GM21825 (cell line): ENCODE results near the gene RICTOR.

Experiments
- ATAC-seq: cut with Tn5 transposase; IDR thresholded peaks from one replicate; pipeline ENCODE4 v1.9.1; 2021; ENCODE audit warnings: mild to moderate bottlenecking, moderate library complexity; ENCODE audit not compliant: unreplicated experiment

RICTOR gene

DNA sequence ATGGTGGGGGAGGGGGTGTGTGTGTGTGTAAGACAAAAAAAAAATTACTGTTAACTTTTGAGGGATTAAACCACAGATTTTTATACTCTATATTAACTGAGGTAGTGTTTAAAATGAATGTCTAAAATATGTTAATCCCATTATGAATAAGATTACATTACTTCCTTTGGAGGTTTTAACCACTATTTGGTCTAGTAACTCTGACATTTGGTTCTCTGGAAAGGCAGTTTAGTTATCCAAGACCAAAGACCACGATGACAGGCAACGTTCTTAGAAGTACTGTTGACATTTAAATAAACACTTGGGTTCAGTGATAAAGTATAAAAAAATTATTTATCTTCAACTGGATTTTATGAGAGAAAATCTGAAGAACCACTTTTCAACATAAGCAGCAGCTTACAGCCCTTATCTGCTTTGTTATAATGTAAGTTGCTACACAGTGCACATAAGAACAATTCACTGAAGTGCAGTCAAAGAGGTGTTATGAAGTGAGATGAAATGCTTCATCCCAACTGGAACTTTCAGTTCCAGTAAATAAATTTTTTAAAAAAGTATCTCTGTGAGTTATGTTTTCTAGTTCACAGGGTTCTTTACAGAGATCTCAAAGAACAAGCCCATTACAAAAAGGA, 133.9 kb downstream of the RICTOR start:
- no peak for ATAC-seq

DNA sequence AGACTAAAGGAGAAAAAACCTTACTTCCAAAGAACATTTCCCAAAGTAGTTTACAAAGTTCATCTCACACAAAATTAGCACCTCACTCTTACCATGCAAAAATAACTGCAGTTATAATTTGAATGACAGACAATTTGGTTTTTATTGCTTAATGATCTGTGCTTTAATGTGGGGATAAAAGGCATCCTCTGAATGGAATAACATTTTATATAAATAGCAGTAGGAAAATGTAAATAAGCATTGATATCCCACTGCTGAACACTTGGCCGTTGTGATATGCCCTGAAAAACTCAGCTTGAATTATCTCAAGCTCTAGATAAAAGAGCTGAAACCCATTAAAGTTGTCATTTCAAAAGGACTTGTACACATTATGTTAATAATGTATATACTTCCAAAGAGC, 135.2 kb downstream of the RICTOR start:
- ATAC-seq: no peak

GRCh38 chr5:38938424-38938823, 135.8 kb downstream of the RICTOR start:
- no peak for ATAC-seq

DNA sequence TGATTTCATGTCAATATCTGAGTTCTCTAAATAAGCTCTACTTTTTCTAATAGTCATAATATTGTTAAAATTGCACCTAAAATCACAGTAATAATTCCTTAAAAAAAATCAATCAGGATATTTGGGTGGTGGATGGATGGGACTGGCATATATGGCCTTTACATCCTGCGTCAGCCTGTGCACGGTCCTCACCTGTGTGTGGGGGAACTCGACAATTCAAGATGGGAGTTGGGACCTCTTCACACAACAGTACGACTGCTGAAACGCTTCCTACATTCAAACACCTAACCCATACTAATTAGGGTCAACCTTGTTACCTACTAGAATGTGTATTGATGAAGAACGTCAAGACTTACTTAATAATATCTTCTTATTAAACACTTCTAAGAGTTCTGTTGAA, 137.9 kb downstream of the RICTOR start:
- no peak for ATAC-seq

- ATAC-seq: no peak
These were observed 138.8 kb downstream of the RICTOR start for GRCh38 chr5:38935437-38935836.

GRCh38 chr5:38932854-38933408, 141.3 kb downstream of the RICTOR start:
- no peak for ATAC-seq

GRCh38 chr5:38931731-38932130, 142.5 kb downstream of the RICTOR start:
- no peak for ATAC-seq

GRCh38 chr5:38929838-38930237, 144.4 kb downstream of the RICTOR start:
- no peak for ATAC-seq

- no peak for ATAC-seq
These were observed 146.7 kb downstream of the RICTOR start for GRCh38 chr5:38927470-38927869.

GRCh38 chr5:38926121-38926520, 148.1 kb downstream of the RICTOR start:
- no peak for ATAC-seq

DNA sequence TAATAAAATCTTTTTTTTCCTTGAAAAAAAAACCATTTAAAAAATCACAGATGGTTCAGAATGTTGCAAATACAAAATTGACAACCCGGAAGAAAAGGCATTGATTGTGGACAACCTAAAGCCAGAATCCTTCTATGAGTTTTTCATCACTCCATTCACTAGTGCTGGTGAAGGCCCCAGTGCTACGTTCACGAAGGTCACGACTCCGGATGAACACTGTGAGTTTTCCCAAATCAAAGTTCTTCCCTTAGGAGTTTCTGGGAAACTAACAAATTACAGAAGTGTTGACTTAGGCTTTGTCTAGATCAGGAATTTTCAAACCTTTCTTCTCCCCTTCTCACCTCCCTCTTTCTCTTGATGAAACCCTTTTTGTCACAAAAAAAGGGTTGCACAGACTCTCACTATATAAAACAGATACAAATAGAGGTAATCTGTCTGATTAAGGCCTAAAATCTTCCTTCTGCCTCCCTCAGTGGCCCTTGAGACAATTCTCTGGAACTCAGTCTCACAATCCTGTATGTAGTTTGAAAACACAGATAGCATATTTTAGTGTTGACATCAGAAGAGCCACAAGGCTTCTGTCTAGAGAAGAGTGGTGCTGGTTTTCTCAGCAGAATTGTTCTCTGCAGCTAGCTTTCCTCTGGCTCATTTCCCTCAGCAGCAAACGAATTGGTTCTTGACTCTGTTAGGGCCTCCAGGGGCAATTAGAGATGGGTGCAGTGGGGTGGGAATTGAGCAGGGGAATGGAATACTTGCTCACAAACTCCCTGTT, 148.9 kb downstream of the RICTOR start:
- no peak for ATAC-seq

DNA sequence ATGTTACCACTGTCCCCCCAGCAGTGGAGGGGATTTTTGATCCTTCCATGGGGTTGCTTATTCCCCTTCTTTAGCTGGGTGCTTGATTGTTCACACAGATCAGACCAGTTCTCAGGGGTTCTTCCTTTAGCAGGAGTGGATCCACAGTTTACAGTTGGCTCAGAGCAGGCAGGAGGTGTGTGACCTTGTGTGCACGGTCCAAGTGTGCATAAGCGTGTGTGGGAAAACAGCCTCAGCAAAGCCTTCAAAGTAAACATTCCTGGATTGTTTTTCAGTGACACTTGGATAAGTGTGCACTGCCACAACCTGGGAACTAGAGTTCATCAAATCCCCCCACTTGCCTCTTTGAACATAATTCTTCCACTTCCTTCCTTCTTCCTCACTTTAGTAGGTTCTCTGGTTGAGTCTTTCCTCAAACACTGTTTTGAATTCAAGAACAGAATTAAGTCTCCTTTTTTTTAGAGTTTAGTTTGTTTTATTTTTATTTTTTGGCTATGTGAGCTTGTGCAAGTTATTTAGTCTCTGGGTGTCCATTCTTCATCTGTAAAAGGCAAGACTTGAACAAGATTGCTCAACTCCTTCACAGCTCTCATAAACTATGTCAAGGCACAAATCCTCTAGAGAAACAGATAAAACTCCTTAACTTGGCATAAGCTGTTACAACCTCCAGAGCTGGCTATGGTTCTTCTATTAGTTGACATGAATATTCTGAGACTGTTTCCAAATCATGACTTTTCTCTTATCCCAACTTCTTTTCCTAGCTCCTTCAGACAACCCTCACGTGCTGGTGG, 150.3 kb downstream of the RICTOR start:
- no peak for ATAC-seq

DNA sequence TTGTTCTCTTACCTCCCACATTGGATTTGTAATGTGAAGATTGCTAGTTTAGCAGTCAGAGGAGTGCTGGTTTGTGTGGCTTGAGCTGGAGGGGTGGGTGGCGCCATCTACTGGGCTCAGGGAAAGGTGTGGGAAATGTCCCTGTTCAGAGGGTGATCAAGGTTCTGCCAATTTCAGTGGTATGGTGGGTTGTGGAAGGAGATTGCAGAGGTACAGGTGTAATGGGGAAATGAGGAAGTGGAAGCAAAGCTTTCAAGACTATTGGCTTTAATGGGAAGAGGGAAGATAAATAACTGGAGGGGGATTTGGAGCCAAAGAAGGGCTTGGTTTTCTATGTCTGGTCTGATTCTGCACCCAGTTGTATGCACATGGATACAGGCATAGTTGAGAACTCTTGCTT, 152.0 kb downstream of the RICTOR start:
- ATAC-seq: peak; percentile 73

- no peak for ATAC-seq
These were observed 153.0 kb downstream of the RICTOR start for GRCh38 chr5:38921174-38921573.

- no peak for ATAC-seq
These were observed 157.4 kb downstream of the RICTOR start for GRCh38 chr5:38916802-38917201.

GRCh38 chr5:38913714-38914113, 160.5 kb downstream of the RICTOR start:
- ATAC-seq: no peak

DNA sequence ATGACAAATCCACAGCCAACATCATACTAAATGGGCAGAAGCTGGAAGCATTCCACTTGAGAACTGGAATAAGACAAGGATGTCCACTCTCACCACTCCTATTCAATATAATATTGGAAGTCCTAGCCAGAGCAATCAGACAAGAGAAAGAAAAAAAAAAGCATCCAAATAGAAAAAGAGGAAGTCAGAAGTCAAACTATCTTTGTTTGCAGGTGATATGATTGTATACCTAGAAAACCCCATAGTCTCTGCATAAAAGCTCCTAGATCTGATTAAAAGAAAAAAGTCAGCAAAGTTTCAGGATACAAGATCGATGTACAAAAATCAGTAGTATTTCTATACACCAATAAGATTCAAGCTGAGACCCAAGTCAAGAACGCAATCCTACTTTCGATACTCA, 162.3 kb downstream of the RICTOR start:
- no peak for ATAC-seq

DNA sequence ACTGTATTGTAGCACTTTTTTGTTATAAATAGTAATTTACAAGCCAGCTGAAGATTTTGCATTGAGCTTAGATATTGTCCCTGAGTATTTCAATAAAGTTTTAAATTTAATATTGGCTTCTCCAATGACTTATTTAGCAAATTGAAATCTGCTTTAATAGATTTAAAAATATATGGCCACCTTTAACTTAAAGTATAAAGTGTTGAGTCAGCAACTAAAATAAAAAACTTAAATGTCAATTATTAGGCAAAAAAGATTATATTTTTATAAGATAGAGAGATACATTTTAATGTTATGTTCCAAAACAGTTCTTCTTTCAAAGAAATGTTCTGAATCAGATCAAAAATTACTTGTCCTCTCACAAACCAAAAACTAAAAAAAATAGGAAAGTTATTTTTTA, 167.7 kb downstream of the RICTOR start:
- no peak for ATAC-seq

DNA sequence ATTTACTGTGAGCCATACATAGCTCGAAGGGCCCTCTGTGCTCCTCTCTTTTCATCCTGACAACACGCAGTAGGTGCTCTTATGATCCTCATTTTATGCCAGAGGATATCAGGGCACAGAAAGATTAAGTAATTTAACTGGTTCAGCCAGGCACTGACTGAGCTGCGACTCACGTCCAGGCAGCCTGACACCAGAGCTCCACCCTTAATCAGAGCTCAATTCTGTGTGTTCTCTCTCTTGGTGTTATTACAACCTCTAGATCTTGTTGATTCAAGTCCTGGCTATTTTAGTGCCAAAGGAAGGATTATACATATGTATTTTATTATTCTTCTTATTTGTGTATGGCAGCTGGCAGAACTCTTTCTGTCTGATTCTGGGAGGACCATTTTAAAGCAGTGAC, 168.7 kb downstream of the RICTOR start:
- ATAC-seq: no peak

DNA sequence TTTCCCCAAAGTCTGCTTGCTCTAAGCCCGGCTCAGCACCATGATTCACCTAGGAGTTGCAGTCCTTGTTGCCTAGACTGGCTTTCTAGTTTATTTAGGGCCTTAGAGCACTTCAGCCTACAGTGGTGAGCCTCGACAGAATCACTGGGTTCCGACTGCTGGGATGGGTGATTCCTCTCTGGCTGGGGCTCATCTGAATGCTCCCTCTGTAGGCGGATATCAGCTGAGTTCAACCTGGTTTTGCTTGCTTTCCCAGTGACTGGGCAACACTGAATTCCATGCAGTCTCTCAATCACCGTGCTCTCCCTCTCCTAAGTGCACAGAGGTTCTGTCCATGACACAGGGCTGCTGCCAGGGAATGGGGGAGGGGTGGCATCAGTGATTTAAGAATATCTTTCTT, 174.3 kb downstream of the RICTOR start:
- ATAC-seq: no peak

DNA sequence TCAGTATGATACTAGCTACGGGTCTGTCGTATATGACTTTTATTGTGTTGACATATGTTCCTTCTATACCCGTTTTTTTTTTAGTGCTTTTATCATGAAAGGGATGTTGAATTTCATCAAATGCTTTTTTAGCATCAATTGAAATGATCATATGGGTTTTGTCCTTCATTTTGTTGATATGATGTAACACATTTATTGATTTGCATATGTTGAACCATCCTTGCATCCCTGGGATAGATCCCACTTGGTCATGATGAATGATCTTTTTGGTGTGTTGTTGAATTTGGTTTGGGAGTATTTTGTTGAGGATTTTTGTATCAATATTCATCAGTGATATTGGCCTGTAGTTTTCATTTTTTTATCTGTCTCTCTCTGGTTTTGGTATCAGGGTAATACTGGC, 177.4 kb downstream of the RICTOR start:
- no peak for ATAC-seq

GRCh38 chr5:38892363-38892762, 181.8 kb downstream of the RICTOR start:
- ATAC-seq: no peak
